ENCODE results near the gene SPRED2.

Gene SPRED2

GRCh38 chr2:65465124-65465523 lies 32.7 kb upstream of the SPRED2 start:
- TF ChIP-seq, protein P1, sequence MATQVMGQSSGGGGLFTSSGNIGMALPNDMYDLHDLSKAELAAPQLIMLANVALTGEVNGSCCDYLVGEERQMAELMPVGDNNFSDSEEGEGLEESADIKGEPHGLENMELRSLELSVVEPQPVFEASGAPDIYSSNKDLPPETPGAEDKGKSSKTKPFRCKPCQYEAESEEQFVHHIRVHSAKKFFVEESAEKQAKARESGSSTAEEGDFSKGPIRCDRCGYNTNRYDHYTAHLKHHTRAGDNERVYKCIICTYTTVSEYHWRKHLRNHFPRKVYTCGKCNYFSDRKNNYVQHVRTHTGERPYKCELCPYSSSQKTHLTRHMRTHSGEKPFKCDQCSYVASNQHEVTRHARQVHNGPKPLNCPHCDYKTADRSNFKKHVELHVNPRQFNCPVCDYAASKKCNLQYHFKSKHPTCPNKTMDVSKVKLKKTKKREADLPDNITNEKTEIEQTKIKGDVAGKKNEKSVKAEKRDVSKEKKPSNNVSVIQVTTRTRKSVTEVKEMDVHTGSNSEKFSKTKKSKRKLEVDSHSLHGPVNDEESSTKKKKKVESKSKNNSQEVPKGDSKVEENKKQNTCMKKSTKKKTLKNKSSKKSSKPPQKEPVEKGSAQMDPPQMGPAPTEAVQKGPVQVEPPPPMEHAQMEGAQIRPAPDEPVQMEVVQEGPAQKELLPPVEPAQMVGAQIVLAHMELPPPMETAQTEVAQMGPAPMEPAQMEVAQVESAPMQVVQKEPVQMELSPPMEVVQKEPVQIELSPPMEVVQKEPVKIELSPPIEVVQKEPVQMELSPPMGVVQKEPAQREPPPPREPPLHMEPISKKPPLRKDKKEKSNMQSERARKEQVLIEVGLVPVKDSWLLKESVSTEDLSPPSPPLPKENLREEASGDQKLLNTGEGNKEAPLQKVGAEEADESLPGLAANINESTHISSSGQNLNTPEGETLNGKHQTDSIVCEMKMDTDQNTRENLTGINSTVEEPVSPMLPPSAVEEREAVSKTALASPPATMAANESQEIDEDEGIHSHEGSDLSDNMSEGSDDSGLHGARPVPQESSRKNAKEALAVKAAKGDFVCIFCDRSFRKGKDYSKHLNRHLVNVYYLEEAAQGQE (IDR thresholded peaks at IDR 0.05; ENCODE audit: insufficient replicate concordance, low read depth): no peak
- TF ChIP-seq POLR2AphosphoS5 (IDR thresholded peaks at IDR 0.05; ENCODE audit: low read depth): no peak
- TF ChIP-seq, protein P2, sequence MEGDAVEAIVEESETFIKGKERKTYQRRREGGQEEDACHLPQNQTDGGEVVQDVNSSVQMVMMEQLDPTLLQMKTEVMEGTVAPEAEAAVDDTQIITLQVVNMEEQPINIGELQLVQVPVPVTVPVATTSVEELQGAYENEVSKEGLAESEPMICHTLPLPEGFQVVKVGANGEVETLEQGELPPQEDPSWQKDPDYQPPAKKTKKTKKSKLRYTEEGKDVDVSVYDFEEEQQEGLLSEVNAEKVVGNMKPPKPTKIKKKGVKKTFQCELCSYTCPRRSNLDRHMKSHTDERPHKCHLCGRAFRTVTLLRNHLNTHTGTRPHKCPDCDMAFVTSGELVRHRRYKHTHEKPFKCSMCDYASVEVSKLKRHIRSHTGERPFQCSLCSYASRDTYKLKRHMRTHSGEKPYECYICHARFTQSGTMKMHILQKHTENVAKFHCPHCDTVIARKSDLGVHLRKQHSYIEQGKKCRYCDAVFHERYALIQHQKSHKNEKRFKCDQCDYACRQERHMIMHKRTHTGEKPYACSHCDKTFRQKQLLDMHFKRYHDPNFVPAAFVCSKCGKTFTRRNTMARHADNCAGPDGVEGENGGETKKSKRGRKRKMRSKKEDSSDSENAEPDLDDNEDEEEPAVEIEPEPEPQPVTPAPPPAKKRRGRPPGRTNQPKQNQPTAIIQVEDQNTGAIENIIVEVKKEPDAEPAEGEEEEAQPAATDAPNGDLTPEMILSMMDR (IDR thresholded peaks at IDR 0.05; ENCODE audit: insufficient read depth, low read length): no peak
- Histone ChIP-seq H3K4me3 (replicated peaks; ENCODE audit: insufficient read depth, low read length) (no peak overlapping the region), H3K27me3 (ENCODE audit: insufficient read depth, poor library complexity, severe bottlenecking) (no peaks in the 10 kb centered on the region), H3K27ac (replicated peaks) (no peak overlapping the region)
- no peak for DNase-seq (ENCODE audit: low read depth in 1 of 2, low spot score in 1 of 2)

DNA sequence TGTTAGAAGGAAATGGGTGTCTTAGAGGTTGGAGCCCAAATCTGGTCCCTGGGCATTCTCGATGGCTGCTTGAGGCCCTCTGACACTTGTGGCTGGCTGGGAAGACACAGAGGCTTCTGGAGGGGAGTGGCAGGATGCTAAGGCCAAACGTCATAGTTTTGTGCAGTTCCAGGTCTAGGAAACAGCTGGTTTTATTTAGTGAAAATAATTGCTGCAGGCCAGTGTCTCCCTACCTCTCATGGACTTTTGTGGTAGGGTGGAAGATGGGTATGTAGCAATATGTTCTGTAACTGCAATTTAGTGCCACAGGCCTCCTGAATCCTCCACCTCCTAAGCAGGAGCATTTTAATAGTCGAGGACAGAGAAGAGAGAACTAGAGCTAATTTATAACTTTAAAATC lies 32.2 kb upstream of the SPRED2 start:
- no peaks in the 10 kb centered on the region for H3K27me3 ChIP-seq (ENCODE audit: insufficient read depth, poor library complexity, severe bottlenecking)
- H3K27ac ChIP-seq (replicated peaks): no peak overlapping the region
- TF ChIP-seq, protein P2 (IDR thresholded peaks at IDR 0.05; ENCODE audit: insufficient read depth, low read length): no peak
- TF ChIP-seq, protein P1 (IDR thresholded peaks at IDR 0.05; ENCODE audit: insufficient replicate concordance, low read depth): no peak
- TF ChIP-seq GABPA (IDR thresholded peaks at IDR 0.05; ENCODE audit: low read depth) (no peak), SPI1 (IDR thresholded peaks at IDR 0.05; ENCODE audit: borderline replicate concordance, low read depth) (no peak), POLR2AphosphoS5 (IDR thresholded peaks at IDR 0.05; ENCODE audit: low read depth) (no peak)
- no peak for DNase-seq (ENCODE audit: low read depth in 1 of 2, low spot score in 1 of 2)
- H3K4me3 ChIP-seq (replicated peaks; ENCODE audit: insufficient read depth, low read length): no peak overlapping the region

GRCh38 chr2:65458999-65459398 lies 26.6 kb upstream of the SPRED2 start:
- TF ChIP-seq POLR2AphosphoS5 (IDR thresholded peaks at IDR 0.05; ENCODE audit: low read depth) (no peak), SPI1 (IDR thresholded peaks at IDR 0.05; ENCODE audit: borderline replicate concordance, low read depth) (no peak)
- Histone ChIP-seq H3K27ac (replicated peaks) (no peak overlapping the region), H3K27me3 (ENCODE audit: insufficient read depth, poor library complexity, severe bottlenecking) (no peaks in the 10 kb centered on the region), H3K4me3 (replicated peaks; ENCODE audit: insufficient read depth, low read length) (no peak overlapping the region)
- DNase-seq (ENCODE audit: low read depth in 1 of 2, low spot score in 1 of 2): no peak

GRCh38 chr2:65456886-65457285 lies 24.5 kb upstream of the SPRED2 start:
- no peak for DNase-seq (ENCODE audit: low read depth in 1 of 2, low spot score in 1 of 2)
- Histone ChIP-seq H3K4me3 (replicated peaks; ENCODE audit: insufficient read depth, low read length) (no peak overlapping the region), H3K27me3 (ENCODE audit: insufficient read depth, poor library complexity, severe bottlenecking) (no peaks in the 10 kb centered on the region), H3K27ac (replicated peaks) (no peak overlapping the region)
- TF ChIP-seq POLR2AphosphoS5 (IDR thresholded peaks at IDR 0.05; ENCODE audit: low read depth) (no peak), SPI1 (IDR thresholded peaks at IDR 0.05; ENCODE audit: borderline replicate concordance, low read depth) (no peak), GABPA (IDR thresholded peaks at IDR 0.05; ENCODE audit: low read depth) (no peak)
- TF ChIP-seq, protein P2 (IDR thresholded peaks at IDR 0.05; ENCODE audit: insufficient read depth, low read length): no peak
- TF ChIP-seq, protein P1 (IDR thresholded peaks at IDR 0.05; ENCODE audit: insufficient replicate concordance, low read depth): no peak
